HAP-1 (cell line): ENCODE results near the gene ZNF516.
A peak's percentile ranks its signal among the peaks of the same experiment; 100 is the strongest.
"Not testable (repeated sequence)": the region's sequence is repeated elsewhere in the genome, so short reads cannot be mapped to it uniquely, and the experiment has no call there.

Experiments
- DNase-seq, 2 experiments: peaks; one replicate each; pipeline ENCODE4 v3.0.0-alpha.2; 2016 to 2020; ENCODE audit warnings: low spot score in 2 of 2
- H3K27me3 ChIP-seq: fragments of 250-450 bp; sonication (Bioruptor Pico); 2 replicates; pipeline ENCODE4 v1.5.1; 2020; ENCODE audit warnings: low read depth, mild to moderate bottlenecking, moderate library complexity
- H3K36me3 ChIP-seq: fragments of 250-450 bp; sonication (Bioruptor Pico); replicated peaks from 2 replicates; pipeline ENCODE4 v1.5.1; 2020; ENCODE audit warnings: mild to moderate bottlenecking
- H3K4me1 ChIP-seq: fragments of 250-450 bp; sonication (Bioruptor Pico); 2 replicates; pipeline ENCODE4 v1.5.1; 2020; ENCODE audit warnings: mild to moderate bottlenecking
- H3K4me3 ChIP-seq: fragments of 250-450 bp; sonication (Bioruptor Pico); 2 replicates; pipeline ENCODE4 v1.5.1; 2020; ENCODE audit warnings: mild to moderate bottlenecking, moderate library complexity
- H3K9me3 ChIP-seq: fragments of 250-450 bp; sonication (Bioruptor Pico); 2 replicates; pipeline ENCODE4 v1.5.1; 2020; ENCODE audit warnings: mild to moderate bottlenecking, moderate library complexity
- in situ Hi-C: fragments of 300-500 bp; cut with MboI; formaldehyde crosslinking; loops from 3 replicates; pipeline ENCODE4 v1.14.3; 2020; ENCODE audit warnings: low sequenced_read_pairs, inconsistent platforms, mixed read lengths

ZNF516 gene

GRCh38 chr18:76495006-76495370, at the start of gene ZNF516:
Gene ZNF516 (minus strand): TSS chr18:76495242. CDS start chr18:76443054, 52,188 bp downstream.
- Histone ChIP-seq H3K4me1 (peaks cover 7% of the 10 kb centered on the region), H3K36me3 (no peaks in the 10 kb centered on the region), H3K4me3 (peak within 1 kb of the TSS; percentile 61), H3K9me3 (no peaks in the 10 kb centered on the region), H3K27me3 (no peaks in the 10 kb centered on the region)
- DNase-seq: peak in 1 of 2 experiments; percentile 65
- in situ Hi-C loops: no loop called here

- Histone ChIP-seq H3K9me3 (no peaks in the 10 kb centered on the region), H3K4me1 (peaks cover 6% of the 10 kb centered on the region), H3K27me3 (0 out of 2 replicates have a peak, but pooled peaks cover under 1% of the 10 kb centered on the region), H3K36me3 (no peaks in the 10 kb centered on the region), H3K4me3 (no peak overlapping the region)
- in situ Hi-C loops: no loop called here
- DNase-seq: no peak
Observed at GRCh38 chr18:76538846-76539245, 43.8 kb upstream of the ZNF516 start.

GRCh38 chr18:76537621-76538020, 42.6 kb upstream of the ZNF516 start:
- Histone ChIP-seq H3K27me3 (0 out of 2 replicates have a peak, but pooled peaks cover 2% of the 10 kb centered on the region), H3K4me3 (no peak overlapping the region), H3K9me3 (no peaks in the 10 kb centered on the region), H3K4me1 (peaks cover 3% of the 10 kb centered on the region), H3K36me3 (no peaks in the 10 kb centered on the region)
- in situ Hi-C loops: no loop called here
- DNase-seq: no peak

GRCh38 chr18:76536593-76536992, 41.6 kb upstream of the ZNF516 start:
- H3K4me1 ChIP-seq, H3K9me3 ChIP-seq, in situ Hi-C loops: not testable (repeated sequence)

GRCh38 chr18:76532875-76533274, 37.8 kb upstream of the ZNF516 start:
- Histone ChIP-seq H3K36me3 (no peaks in the 10 kb centered on the region), H3K4me3 (no peak overlapping the region), H3K9me3 (no peaks in the 10 kb centered on the region), H3K27me3 (0 out of 2 replicates have a peak, but pooled peaks cover 2% of the 10 kb centered on the region), H3K4me1 (peaks cover 10% of the 10 kb centered on the region)
- no peak for DNase-seq
- in situ Hi-C loops: no loop called here

More at GRCh38 chr18:76536593-76536992, 41.6 kb upstream of the ZNF516 start:
- DNase-seq, H3K4me3 ChIP-seq, H3K27me3 ChIP-seq, H3K36me3 ChIP-seq: not testable (repeated sequence)

GRCh38 chr18:76530846-76531245, 35.8 kb upstream of the ZNF516 start:
- Histone ChIP-seq H3K36me3 (no peaks in the 10 kb centered on the region), H3K4me3 (no peak overlapping the region), H3K4me1 (peaks cover 11% of the 10 kb centered on the region), H3K9me3 (no peaks in the 10 kb centered on the region), H3K27me3 (0 out of 2 replicates have a peak, but pooled peaks cover 2% of the 10 kb centered on the region)
- DNase-seq: no peak
- in situ Hi-C loops: no loop called here

GRCh38 chr18:76530391-76530790, 35.3 kb upstream of the ZNF516 start:
- DNase-seq: no peak
- Histone ChIP-seq H3K36me3 (no peaks in the 10 kb centered on the region), H3K27me3 (0 out of 2 replicates have a peak, but pooled peaks cover 2% of the 10 kb centered on the region), H3K4me1 (peaks cover 11% of the 10 kb centered on the region), H3K9me3 (no peaks in the 10 kb centered on the region), H3K4me3 (no peak overlapping the region)
- in situ Hi-C loops: no loop called here

- Histone ChIP-seq H3K27me3 (0 out of 2 replicates have a peak, but pooled peaks cover 2% of the 10 kb centered on the region), H3K9me3 (no peaks in the 10 kb centered on the region), H3K4me1 (peaks cover 15% of the 10 kb centered on the region), H3K4me3 (no peak overlapping the region), H3K36me3 (no peaks in the 10 kb centered on the region)
- no peak for DNase-seq
- in situ Hi-C loops: no loop called here
Observed at GRCh38 chr18:76529433-76529811, 34.4 kb upstream of the ZNF516 start.

GRCh38 chr18:76528477-76529432, 33.7 kb upstream of the ZNF516 start:
- H3K36me3 ChIP-seq: no peaks in the 10 kb centered on the region
- H3K4me3 ChIP-seq: no peak overlapping the region
- 0 out of 2 replicates have a peak, but pooled peaks cover 1% of the 10 kb centered on the region for H3K27me3 ChIP-seq
- peak; percentile 24 to 42 for DNase-seq
- in situ Hi-C loops: no loop called here
- H3K4me1 ChIP-seq: peaks cover 15% of the 10 kb centered on the region
- H3K9me3 ChIP-seq: no peaks in the 10 kb centered on the region

GRCh38 chr18:76525911-76526310, 30.9 kb upstream of the ZNF516 start:
- no peaks in the 10 kb centered on the region for H3K27me3 ChIP-seq
- no peak for DNase-seq
- H3K36me3 ChIP-seq: no peaks in the 10 kb centered on the region
- H3K4me1 ChIP-seq: peaks cover 31% of the 10 kb centered on the region
- H3K4me3 ChIP-seq: no peak overlapping the region
- no peaks in the 10 kb centered on the region for H3K9me3 ChIP-seq
- in situ Hi-C loops: no loop called here

GRCh38 chr18:76524900-76525698, 30.1 kb upstream of the ZNF516 start:
- peak; percentile 28 to 65 for DNase-seq
- Histone ChIP-seq H3K4me1 (peaks cover 39% of the 10 kb centered on the region), H3K4me3 (peak overlapping the region; percentile 4; the same call in 1 of the 2 replicates)

GRCh38 chr18:76524477-76524876, 29.4 kb upstream of the ZNF516 start:
- Histone ChIP-seq H3K36me3 (no peaks in the 10 kb centered on the region), H3K9me3 (no peaks in the 10 kb centered on the region), H3K4me1 (peaks cover 44% of the 10 kb centered on the region), H3K27me3 (no peaks in the 10 kb centered on the region), H3K4me3 (no peak overlapping the region)
- in situ Hi-C loops: no loop called here
- DNase-seq: no peak

More at GRCh38 chr18:76524900-76525698, 30.1 kb upstream of the ZNF516 start:
- in situ Hi-C loops: no loop called here
- Histone ChIP-seq H3K27me3 (no peaks in the 10 kb centered on the region), H3K36me3 (no peaks in the 10 kb centered on the region), H3K9me3 (no peaks in the 10 kb centered on the region)

- Histone ChIP-seq H3K4me3 (no peak overlapping the region), H3K9me3 (no peaks in the 10 kb centered on the region), H3K4me1 (peaks cover 49% of the 10 kb centered on the region), H3K27me3 (no peaks in the 10 kb centered on the region), H3K36me3 (no peaks in the 10 kb centered on the region)
- no peak for DNase-seq
- in situ Hi-C loops: no loop called here
Observed at GRCh38 chr18:76522551-76522950, 27.5 kb upstream of the ZNF516 start.
